Coronary artery (tissue), 2 donors: ENCODE results near the gene C1R.

ENCODE experiments used
- DNase-seq: peaks from one replicate; pipeline ENCODE4 v3.0.0-alpha.2; 2017; ENCODE audit warnings: low spot score
- H3K27ac ChIP-seq, 2 donors: fragments of 200-600 bp; sonication (generic); one replicate each; pipeline ENCODE4 v1.5.1; 2016 to 2019
- H3K4me3 ChIP-seq: fragments of 200-600 bp; sonication (generic); 2 replicates; pipeline ENCODE4 v1.5.1; 2016; ENCODE audit warnings: mild to moderate bottlenecking, moderate library complexity
- CTCF ChIP-seq: fragments of 200-600 bp; sonication (generic); IDR thresholded peaks from one replicate; pipeline ENCODE4 v1.5.1; 2019; ENCODE audit warnings: antibody characterized with exemption

C1R gene

GRCh38 chr12:7091660-7092228 is 501 bp downstream of the C1R start:
- H3K4me3 ChIP-seq: peak overlapping the region; percentile 79
- DNase-seq: peak; percentile 85
- no peak for TF ChIP-seq CTCF
- peak overlapping the region; percentile 86 to 94 for H3K27ac ChIP-seq

- no peak for TF ChIP-seq CTCF
- peak overlapping the region; percentile 79 for H3K4me3 ChIP-seq
- DNase-seq: peak; percentile 66
- H3K27ac ChIP-seq: peak overlapping the region; percentile 86 to 94
Observed at GRCh38 chr12:7091171-7091570, 1.1 kb downstream of the C1R start.

GRCh38 chr12:7090222-7090998 is 1.8 kb downstream of the C1R start:
- no peak for TF ChIP-seq CTCF
- H3K27ac ChIP-seq: peak overlapping the region; percentile 86 to 94
- no peak for DNase-seq
- peak overlapping the region; percentile 79 for H3K4me3 ChIP-seq

- peak; percentile 75 for DNase-seq
- TF ChIP-seq CTCF: no peak
- H3K27ac ChIP-seq: peak overlapping the region; percentile 86 to 94
- peak overlapping the region; percentile 79 for H3K4me3 ChIP-seq
Observed at GRCh38 chr12:7089196-7089871, 2.9 kb downstream of the C1R start.

GRCh38 chr12:7083125-7083524 is 9.1 kb downstream of the C1R start:
- Histone ChIP-seq H3K27ac (peak overlapping the region in 1 of 2 donors; percentile 22), H3K4me3 (no peak overlapping the region)
- DNase-seq: no peak
- TF ChIP-seq CTCF: no peak

GRCh38 chr12:7081037-7081436 is 11.2 kb downstream of the C1R start:
- no peak for TF ChIP-seq CTCF
- Histone ChIP-seq H3K27ac (peak overlapping the region in 1 of 2 donors; percentile 63), H3K4me3 (no peak overlapping the region)
- DNase-seq: no peak
